A549 (cell line): ENCODE measurements around the gene KNDC1. TPM values are rescaled to one million over a fixed set of nuclear protein-coding genes. Genes with fewer than 3 reads are reported as not detected.

ENCODE experiments used
- ATAC-seq, 2 experiments: fragments of 200-7000 bp in 1 of 2; fragments of >200 bp in 1 of 2; cut with Nextera tagmentation in 1 of 2; cut with Tn5 transposase in 1 of 2; 3 replicates each; pipeline versions ENCODE4 v1.8.0 to v1.9.1; 2018 to 2020; ENCODE audit warnings: mild to moderate bottlenecking in 1 of 2, moderate library complexity in 1 of 2
- CTCF ChIA-PET: fragments of 300-600 bp; sonication (Branson Sonifier 250); formaldehyde crosslinking; extraction: SDS; loops from one replicate; lab custom pipeline; 2021; ENCODE audit warnings: antibody characterized with exemption, inconsistent platforms; lab: Yijun Ruan, JAX
- POLR2A ChIA-PET: fragments of 350-600 bp; formaldehyde crosslinking; extraction: SDS; loops from one replicate; lab custom pipeline; 2021; ENCODE audit warnings: antibody characterized with exemption, inconsistent platforms; lab: Yijun Ruan, JAX
- DNase-seq, 2 experiments: peaks; one replicate each; pipeline versions ENCODE4 v3.0.0 to v3.0.0-alpha.2; 2011 to 2016; ENCODE audit warnings: low read depth in 1 of 2, low spot score in 1 of 2
- FAIRE-seq: peaks from 2 replicates; lab custom pipeline; 2011; peaks lifted over from hg19 to GRCh38; lab: Jason Lieb, UNC
- H3K27ac ChIP-seq, 2 experiments: fragments of >200 bp; sonication (Bioruptor Twin); formaldehyde crosslinking; 3 replicates each; pipeline ENCODE4 v1.5.1; 2016 to 2017
- H3K4me1 ChIP-seq: fragments of >200 bp; sonication (Bioruptor Twin); formaldehyde crosslinking; 3 replicates; pipeline ENCODE4 v1.6.1; 2016
- H3K4me2 ChIP-seq: fragments of >200 bp; sonication (Bioruptor Twin); formaldehyde crosslinking; 3 replicates; pipeline ENCODE4 v1.6.1; 2016
- H3K4me3 ChIP-seq: fragments of >200 bp; sonication (Bioruptor Twin); formaldehyde crosslinking; 3 replicates; pipeline ENCODE4 v1.5.1; 2016
- H3K9me3 ChIP-seq: fragments of >200 bp; sonication (Bioruptor Twin); formaldehyde crosslinking; 3 replicates; pipeline ENCODE4 v1.6.1; 2016
- BHLHE40 ChIP-seq: IDR thresholded peaks from 2 replicates; pipeline ENCODE4 v1.6.1; 2012; ENCODE audit warnings: low read depth, low read length, inconsistent platforms
- CHD4 ChIP-seq: fragments of 200-600 bp; sonication (generic); IDR thresholded peaks from 2 replicates; pipeline ENCODE4 v1.6.1; 2016; ENCODE audit warnings: antibody characterized with exemption, mild to moderate bottlenecking, borderline replicate concordance
- E2F6 ChIP-seq: IDR thresholded peaks from 2 replicates; pipeline ENCODE4 v1.6.1; 2012; ENCODE audit warnings: low read depth, borderline replicate concordance
- EHMT2 ChIP-seq: fragments of 200-600 bp; sonication (generic); IDR thresholded peaks from 2 replicates; pipeline ENCODE4 v1.6.1; 2016; ENCODE audit warnings: antibody characterized with exemption, low read depth, mild to moderate bottlenecking, moderate library complexity
- EP300 ChIP-seq, 2 experiments: fragments of >200 bp; sonication (Bioruptor Twin); formaldehyde crosslinking; IDR thresholded peaks; 2 replicates in 1 of 2; 3 replicates in 1 of 2; pipeline ENCODE4 v1.6.1; 2016 to 2017
- FOSL2 ChIP-seq, 2 experiments: fragments of 450-650 bp in 1 of 2; fragments of >200 bp in 1 of 2; sonication (Bioruptor Twin) in 1 of 2; formaldehyde crosslinking; IDR thresholded peaks; 2 replicates each; pipeline versions ENCODE4 v1.5.0 to v1.6.1; 2016 to 2020; ENCODE audit warnings: mild to moderate bottlenecking in 1 of 2, moderate library complexity in 1 of 2
- GATA3 ChIP-seq: IDR thresholded peaks from 2 replicates; pipeline ENCODE4 v1.6.1; 2012; ENCODE audit warnings: borderline replicate concordance
- HDAC2 ChIP-seq: fragments of 200-600 bp; sonication (generic); IDR thresholded peaks from 2 replicates; pipeline ENCODE4 v1.6.1; 2016
- HES2 ChIP-seq: fragments of >200 bp; sonication (Bioruptor Twin); formaldehyde crosslinking; IDR thresholded peaks from 2 replicates; pipeline ENCODE4 v1.6.1; 2016
- HEYL ChIP-seq: fragments of 250-450 bp; sonication (Bioruptor Pico); IDR thresholded peaks from 2 replicates; pipeline ENCODE4 v1.8.0; 2021; ENCODE audit warnings: mild to moderate bottlenecking, moderate library complexity
- HOXA7 ChIP-seq: fragments of 250-450 bp; sonication (Bioruptor Pico); IDR thresholded peaks from 2 replicates; pipeline ENCODE4 v1.5.0; 2020; ENCODE audit warnings: mild to moderate bottlenecking, moderate library complexity
- KDM5A ChIP-seq: fragments of 200-600 bp; sonication (generic); IDR thresholded peaks from 2 replicates; pipeline ENCODE4 v1.6.1; 2016; ENCODE audit warnings: antibody characterized with exemption, mild to moderate bottlenecking
- MAFK ChIP-seq: fragments of 450-650 bp; IDR thresholded peaks from 2 replicates; pipeline ENCODE4 v1.6.1; 2014; ENCODE audit not compliant: partially characterized antibody
- MAX ChIP-seq: IDR thresholded peaks from 2 replicates; pipeline ENCODE4 v1.6.1; 2012
- MYC ChIP-seq: IDR thresholded peaks from 2 replicates; pipeline ENCODE4 v1.6.1; 2012; ENCODE audit warnings: mild to moderate bottlenecking, inconsistent platforms, low read length, improper control_type of control experiment, borderline replicate concordance
- PBX3 ChIP-seq: IDR thresholded peaks from 2 replicates; pipeline ENCODE4 v1.6.1; 2012
- POLR2AphosphoS2 ChIP-seq: conservative IDR thresholded peaks from 2 replicates; pipeline ENCODE4 v1.6.1; 2012; ENCODE audit warnings: low read length, improper control_type of control experiment, inconsistent platforms
- RAD21 ChIP-seq, 2 experiments: fragments of >200 bp in 1 of 2; sonication (Bioruptor Twin) in 1 of 2; formaldehyde crosslinking in 1 of 2; IDR thresholded peaks in 1 of 2; conservative IDR thresholded peaks in 1 of 2; 2 replicates in 1 of 2; 3 replicates in 1 of 2; pipeline ENCODE4 v1.6.1; 2012 to 2018; ENCODE audit warnings: inconsistent platforms in 1 of 2
- RCOR1 ChIP-seq: fragments of 150-350 bp; IDR thresholded peaks from 2 replicates; pipeline ENCODE4 v1.6.1; 2014; ENCODE audit warnings: antibody characterized with exemption, low read length, low read depth
- SMC3 ChIP-seq: fragments of >200 bp; sonication (Bioruptor Twin); formaldehyde crosslinking; IDR thresholded peaks from 3 replicates; pipeline ENCODE4 v1.6.1; 2018; ENCODE audit warnings: inconsistent platforms
- SREBF2 ChIP-seq: fragments of 450-650 bp; IDR thresholded peaks from 2 replicates; pipeline ENCODE4 v1.6.1; 2014; ENCODE audit warnings: mild to moderate bottlenecking, moderate library complexity
- TFCP2L1 ChIP-seq: fragments of 250-450 bp; sonication (Bioruptor Pico); IDR thresholded peaks from 2 replicates; pipeline ENCODE4 v1.5.0; 2021; ENCODE audit warnings: mild to moderate bottlenecking
- TP53 ChIP-seq: fragments of 250-450 bp; sonication (Bioruptor Pico); IDR thresholded peaks from 2 replicates; pipeline ENCODE4 v1.5.0; 2021; ENCODE audit warnings: mild to moderate bottlenecking, moderate library complexity
- USF2 ChIP-seq: fragments of 450-650 bp; IDR thresholded peaks from 2 replicates; pipeline ENCODE4 v1.6.1; 2014; ENCODE audit warnings: antibody characterized with exemption
- ZFP36 ChIP-seq: fragments of 450-650 bp; IDR thresholded peaks from 2 replicates; pipeline ENCODE4 v1.6.1; 2014; ENCODE audit warnings: borderline replicate concordance; ENCODE audit not compliant: partially characterized antibody
- WGBS: methylation state at CpG from one replicate; pipeline ENCODE4 v1.1.6; 2017; ENCODE audit errors: missing lambda C conversion rate; 5-methylcytosine and 5-hydroxymethylcytosine counted together
- polyA plus RNA-seq, 4 experiments: library from polyadenylated mRNA; depleted of rRNA in 3 of 4; stranded (reverse); fragments of >200 nt; fragmentation: RNase III in 1 of 4; extraction: RNeasy Plus Mini Kit Qiagen cat#74134 plus additional on column Dnase treatment in 1 of 4; gene quantifications; 2 replicates in 3 of 4; 3 replicates in 1 of 4; pipeline ENCODE4 v1.2.3, GENCODE V29; 2011 to 2017
- TF ChIP-seq, protein P1 (sequence below): fragments of 250-450 bp; sonication (Bioruptor Pico); IDR thresholded peaks from 2 replicates; pipeline ENCODE4 v1.5.0; 2020; ENCODE audit warnings: low read depth, mild to moderate bottlenecking, moderate library complexity
- TF ChIP-seq, protein P2 (sequence below): fragments of >200 bp; sonication (Bioruptor Twin); formaldehyde crosslinking; IDR thresholded peaks from 3 replicates; pipeline ENCODE4 v1.5.1; 2016
- TF ChIP-seq, protein P3 (sequence below): fragments of >200 bp; sonication (Bioruptor Twin); formaldehyde crosslinking; IDR thresholded peaks from 3 replicates; pipeline ENCODE4 v1.6.1; 2016

Gene KNDC1
- polyA plus RNA-seq, 2 of the 4 experiments (the other 2 are of a cell fraction) = 0.56 to 0.63 TPM

GRCh38 chr10:133211141-133211830 is 51.3 kb downstream of the KNDC1 start:
- WGBS = 17% methylated on average over 13 of the region's 25 CpGs
- no peak for FAIRE-seq

GRCh38 chr10:133211959-133212852 is 52.2 kb downstream of the KNDC1 start:
- POLR2A ChIA-PET = no interaction called here

More at GRCh38 chr10:133211141-133211830, 51.3 kb downstream of the KNDC1 start:
- ChIA-PET CTCF (interaction anchor here (1.3 kb wide), 1 partner anchor 68 kb away, joined by 4 read pairs; no protein-coding TSS in a partner anchor), POLR2A (no interaction called here)
- Histone ChIP-seq H3K27ac (no peak overlapping the region), H3K4me1 (no peaks in the 10 kb centered on the region)
- TF ChIP-seq CHD4 = no peak
- TF ChIP-seq HOXA7 (CRISPR knock-in tag) = no peak
- TF ChIP-seq, protein P1, sequence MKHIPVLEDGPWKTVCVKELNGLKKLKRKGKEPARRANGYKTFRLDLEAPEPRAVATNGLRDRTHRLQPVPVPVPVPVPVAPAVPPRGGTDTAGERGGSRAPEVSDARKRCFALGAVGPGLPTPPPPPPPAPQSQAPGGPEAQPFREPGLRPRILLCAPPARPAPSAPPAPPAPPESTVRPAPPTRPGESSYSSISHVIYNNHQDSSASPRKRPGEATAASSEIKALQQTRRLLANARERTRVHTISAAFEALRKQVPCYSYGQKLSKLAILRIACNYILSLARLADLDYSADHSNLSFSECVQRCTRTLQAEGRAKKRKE (CRISPR knock-in tag) = no peak
- no peak for TF ChIP-seq BHLHE40
- no peak for TF ChIP-seq EHMT2
- TF ChIP-seq RAD21 (conservative IDR thresholded peaks at IDR 0.05 in 1 of 2, IDR thresholded peaks at IDR 0.05 in 1 of 2) = no peak
- no peak for TF ChIP-seq SREBF2
- TF ChIP-seq TFCP2L1 (CRISPR knock-in tag) = no peak
- TF ChIP-seq HDAC2 = no peak
- no peak for TF ChIP-seq HEYL (CRISPR knock-in tag)
- TF ChIP-seq HES2 = no peak
- no peak for TF ChIP-seq E2F6
- no peak for TF ChIP-seq SMC3
- TF ChIP-seq RCOR1 = no peak
- TF ChIP-seq, all 56 proteins: peak for 0
- no peaks in the 10 kb centered on the region for H3K9me3 ChIP-seq
- no peak overlapping the region for H3K4me3 ChIP-seq
- H3K4me2 ChIP-seq = no peak overlapping the region
- peak; percentile 20 to 39; a peak in 3 of 6 replicates for ATAC-seq
- no peak for DNase-seq

More at GRCh38 chr10:133211959-133212852, 52.2 kb downstream of the KNDC1 start:
- no peaks in the 10 kb centered on the region for H3K4me1 ChIP-seq
- no peak overlapping the region for H3K4me3 ChIP-seq
- H3K4me2 ChIP-seq = no peak overlapping the region
- no peak for TF ChIP-seq POLR2AphosphoS2
- TF ChIP-seq CHD4 = no peak
- no peak for TF ChIP-seq MAFK
- TF ChIP-seq, protein P2, sequence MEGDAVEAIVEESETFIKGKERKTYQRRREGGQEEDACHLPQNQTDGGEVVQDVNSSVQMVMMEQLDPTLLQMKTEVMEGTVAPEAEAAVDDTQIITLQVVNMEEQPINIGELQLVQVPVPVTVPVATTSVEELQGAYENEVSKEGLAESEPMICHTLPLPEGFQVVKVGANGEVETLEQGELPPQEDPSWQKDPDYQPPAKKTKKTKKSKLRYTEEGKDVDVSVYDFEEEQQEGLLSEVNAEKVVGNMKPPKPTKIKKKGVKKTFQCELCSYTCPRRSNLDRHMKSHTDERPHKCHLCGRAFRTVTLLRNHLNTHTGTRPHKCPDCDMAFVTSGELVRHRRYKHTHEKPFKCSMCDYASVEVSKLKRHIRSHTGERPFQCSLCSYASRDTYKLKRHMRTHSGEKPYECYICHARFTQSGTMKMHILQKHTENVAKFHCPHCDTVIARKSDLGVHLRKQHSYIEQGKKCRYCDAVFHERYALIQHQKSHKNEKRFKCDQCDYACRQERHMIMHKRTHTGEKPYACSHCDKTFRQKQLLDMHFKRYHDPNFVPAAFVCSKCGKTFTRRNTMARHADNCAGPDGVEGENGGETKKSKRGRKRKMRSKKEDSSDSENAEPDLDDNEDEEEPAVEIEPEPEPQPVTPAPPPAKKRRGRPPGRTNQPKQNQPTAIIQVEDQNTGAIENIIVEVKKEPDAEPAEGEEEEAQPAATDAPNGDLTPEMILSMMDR = no peak
- TF ChIP-seq, protein P3, sequence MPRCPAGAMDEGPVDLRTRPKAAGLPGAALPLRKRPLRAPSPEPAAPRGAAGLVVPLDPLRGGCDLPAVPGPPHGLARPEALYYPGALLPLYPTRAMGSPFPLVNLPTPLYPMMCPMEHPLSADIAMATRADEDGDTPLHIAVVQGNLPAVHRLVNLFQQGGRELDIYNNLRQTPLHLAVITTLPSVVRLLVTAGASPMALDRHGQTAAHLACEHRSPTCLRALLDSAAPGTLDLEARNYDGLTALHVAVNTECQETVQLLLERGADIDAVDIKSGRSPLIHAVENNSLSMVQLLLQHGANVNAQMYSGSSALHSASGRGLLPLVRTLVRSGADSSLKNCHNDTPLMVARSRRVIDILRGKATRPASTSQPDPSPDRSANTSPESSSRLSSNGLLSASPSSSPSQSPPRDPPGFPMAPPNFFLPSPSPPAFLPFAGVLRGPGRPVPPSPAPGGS = no peak
- no peak for TF ChIP-seq PBX3
- no peak for TF ChIP-seq MAX
- TF ChIP-seq HES2 = no peak
- TF ChIP-seq HOXA7 (CRISPR knock-in tag) = no peak
- TF ChIP-seq USF2 = no peak
- TF ChIP-seq FOSL2 (IDR thresholded peaks at IDR 0.05) = no peak
- no peak for TF ChIP-seq FOSL2 (CRISPR knock-in tag; IDR thresholded peaks at IDR 0.05)
- TF ChIP-seq MYC = no peak
- TF ChIP-seq EP300 (IDR thresholded peaks at IDR 0.05) = no peak
- TF ChIP-seq RAD21 (conservative IDR thresholded peaks at IDR 0.05 in 1 of 2, IDR thresholded peaks at IDR 0.05 in 1 of 2) = no peak
- TF ChIP-seq KDM5A = no peak
- no peak for TF ChIP-seq TP53
- no peak for TF ChIP-seq GATA3
- TF ChIP-seq ZFP36 = no peak
- DNase-seq (no peak), FAIRE-seq (no peak), ATAC-seq (peak; percentile 4 to 25; a peak in 1 of 6 replicates)
- 44% methylated on average over 25 of the region's 34 CpGs for WGBS
- CTCF ChIA-PET = no interaction called here
- no peaks in the 10 kb centered on the region for H3K9me3 ChIP-seq
- H3K27ac ChIP-seq = no peak overlapping the region
